Kidney tubule cell (primary cell): ENCODE results near the gene RTL1.

Experiments used
- DNase-seq: peaks from one replicate; pipeline ENCODE4 v3.0.0-alpha.2; 2018; ENCODE audit warnings: low spot score

Gene RTL1

GRCh38 chr14:100903672-100904185 is at the start of gene RTL1:
TSS of gene RTL1 (minus strand) at chr14:100903722. CDS start at chr14:100884788, 18,934 bp downstream.
- no peak for DNase-seq

- DNase-seq = no peak
Observed at GRCh38 chr14:100950024-100950423, 46.5 kb upstream of the RTL1 start.

GRCh38 chr14:100944052-100944451 is 40.5 kb upstream of the RTL1 start:
- DNase-seq = no peak

- DNase-seq = no peak
Observed at GRCh38 chr14:100930270-100930669, 26.7 kb upstream of the RTL1 start.

GRCh38 chr14:100915560-100915959 is 12.0 kb upstream of the RTL1 start:
- no peak for DNase-seq

- DNase-seq = peak; percentile 28
Observed at GRCh38 chr14:100914597-100915021, 11.1 kb upstream of the RTL1 start.

- no peak for DNase-seq
Observed at GRCh38 chr14:100911665-100912316, 8.3 kb upstream of the RTL1 start.

GRCh38 chr14:100910888-100911664 is 7.6 kb upstream of the RTL1 start:
- DNase-seq = no peak

- DNase-seq = no peak
Observed at GRCh38 chr14:100909439-100909838, 5.9 kb upstream of the RTL1 start.

GRCh38 chr14:100907240-100907639 is 3.7 kb upstream of the RTL1 start:
- DNase-seq = no peak

- DNase-seq = no peak
Observed at GRCh38 chr14:100906420-100906819, 2.9 kb upstream of the RTL1 start.

GRCh38 chr14:100905166-100905565 is 1.6 kb upstream of the RTL1 start:
- DNase-seq = no peak

GRCh38 chr14:100904307-100905087 is 975 bp upstream of the RTL1 start:
- DNase-seq = peak; percentile 7

- DNase-seq = no peak
Observed at GRCh38 chr14:100903134-100903468, 421 bp downstream of the RTL1 start.

- peak; percentile 13 for DNase-seq
Observed at GRCh38 chr14:100902295-100903133, 1.0 kb downstream of the RTL1 start.

GRCh38 chr14:100901391-100902183 is 1.9 kb downstream of the RTL1 start:
- no peak for DNase-seq

- DNase-seq = peak; percentile 32
Observed at GRCh38 chr14:100900837-100901390, 2.6 kb downstream of the RTL1 start.

GRCh38 chr14:100899884-100900771 is 3.4 kb downstream of the RTL1 start:
- DNase-seq = no peak
